Measurements from ENCODE around the gene CFAP61. TPM values are rescaled to one million over a fixed set of nuclear protein-coding genes. Genes with fewer than 3 reads are reported as not detected.
"Not testable (repeated sequence)": the region's sequence is repeated elsewhere in the genome, so short reads cannot be mapped to it uniquely, and the experiment has no call there.

CFAP61 gene
- total and polyA plus RNA-seq, 9 of the 15 experiments (the other 6 are each of a cell fraction or from before 2014, with no cell fraction given) = 0.11 TPM; not detected in 8

- H3K9me3 ChIP-seq (replicated peaks; ENCODE audit: control insufficient read depth, insufficient read depth, low read depth, low read length); H3K9me1 ChIP-seq (ENCODE audit: control insufficient read depth, insufficient read depth, low read length); DNase-seq (ENCODE audit: extremely low read depth in 1 of 4, low spot score in 3 of 4); H3K4me2 ChIP-seq (ENCODE audit: insufficient read depth, low read length); H2AFZ ChIP-seq (ENCODE audit: low read depth, low read length); H3K79me2 ChIP-seq (ENCODE audit: control insufficient read depth, insufficient read depth, low read length); intact Hi-C loops (cut with micrococcal nuclease); ATAC-seq; FAIRE-seq; in situ Hi-C loops (cut with MboI); H3K27ac ChIP-seq (ENCODE audit: extremely low read depth, low read depth, low read length); BruUV-seq (replicated peaks); CTCF ChIA-PET (ENCODE audit: low intra/inter-chr PET ratio); POLR2A ChIA-PET; H3K9ac ChIP-seq (ENCODE audit: insufficient read depth in 1 of 2, low read depth in 2 of 2, low read length in 2 of 2); H3K36me3 ChIP-seq (ENCODE audit: control insufficient read depth, insufficient read depth, low read length); H3K27me3 ChIP-seq (ENCODE audit: control insufficient read depth in 2 of 2, insufficient read depth in 2 of 2, low read length in 2 of 2); H4K20me1 ChIP-seq (replicated peaks; ENCODE audit: control insufficient read depth, insufficient read depth, low read length); H3K4me3 ChIP-seq; H3K4me1 ChIP-seq (replicated peaks in 1 of 2; ENCODE audit: control insufficient read depth in 2 of 2, insufficient read depth in 2 of 2, low read length in 2 of 2): not testable (repeated sequence)
- 0% methylated on average over 1 of the region's 1 CpG for WGBS (ENCODE audit: insufficient coverage, low coverage, missing lambda C conversion rate)
These were observed 192.1 kb downstream of the CFAP61 start for GRCh38 chr20:20244384-20244783.

- no peaks in the 10 kb centered on the region for H3K79me2 ChIP-seq (ENCODE audit: control insufficient read depth, insufficient read depth, low read length)
- peaks cover 0 to 6% of the 10 kb centered on the region in 2 experiments; a peak in 1 of 5 replicates for H3K27me3 ChIP-seq (ENCODE audit: control insufficient read depth in 2 of 2, insufficient read depth in 2 of 2, low read length in 2 of 2)
- no peak for TF ChIP-seq ZNF518B (CRISPR knock-in tag; IDR thresholded peaks at IDR 0.05)
- TF ChIP-seq FOXM1 (IDR thresholded peaks at IDR 0.05; ENCODE audit: low read depth) = no peak
- TF ChIP-seq FOXM1 (CRISPR knock-in tag; IDR thresholded peaks at IDR 0.05; ENCODE audit: low read depth) = no peak
- TF ChIP-seq TCF7 (IDR thresholded peaks at IDR 0.05; ENCODE audit: borderline replicate concordance) = no peak
- no peak for TF ChIP-seq MED1 (CRISPR knock-in tag; IDR thresholded peaks at IDR 0.05; ENCODE audit: borderline replicate concordance)
- no peak for TF ChIP-seq ZNF644 (tag; IDR thresholded peaks at IDR 0.05; ENCODE audit: low read depth)
- no peak for TF ChIP-seq KAT7 (CRISPR knock-in tag; IDR thresholded peaks at IDR 0.05; ENCODE audit: borderline replicate concordance)
- TF ChIP-seq TCF7L2 (IDR thresholded peaks at IDR 0.05; ENCODE audit: low read depth, low read length) = no peak
- TF ChIP-seq MBD1 (CRISPR knock-in tag; IDR thresholded peaks at IDR 0.05) = no peak
- TF ChIP-seq ZNF717 (CRISPR knock-in tag; IDR thresholded peaks at IDR 0.05) = no peak
- no peak for TF ChIP-seq EGR1 (conservative IDR thresholded peaks at IDR 0.05)
- no peaks in the 10 kb centered on the region for H3K9me1 ChIP-seq (ENCODE audit: control insufficient read depth, insufficient read depth, low read length)
- H3K27ac ChIP-seq (ENCODE audit: extremely low read depth, low read depth, low read length) = no peak overlapping the region
- ATAC-seq = no peak
- CTCF ChIA-PET (ENCODE audit: low intra/inter-chr PET ratio) = no interaction called here
- BruUV-seq (replicated peaks) = no TSS peak
- no peak overlapping the region for H3K4me2 ChIP-seq (ENCODE audit: insufficient read depth, low read length)
- no peak for FAIRE-seq
- H3K4me3 ChIP-seq = no peak overlapping the region
- H3K9ac ChIP-seq (ENCODE audit: insufficient read depth in 1 of 2, low read depth in 2 of 2, low read length in 2 of 2) = no peak overlapping the region
- in situ Hi-C loops (cut with MboI) = no loop called here
- POLR2A ChIA-PET = no interaction called here
- no peak overlapping the region for H2AFZ ChIP-seq (ENCODE audit: low read depth, low read length)
- DNase-seq (ENCODE audit: extremely low read depth in 1 of 4, low spot score in 3 of 4) = no peak
- WGBS (ENCODE audit: insufficient coverage, low coverage, missing lambda C conversion rate) = 2% methylated on average over 13 of the region's 15 CpGs
- intact Hi-C loops (cut with micrococcal nuclease) = no loop called here
- no peaks in the 10 kb centered on the region for H3K9me3 ChIP-seq (replicated peaks; ENCODE audit: control insufficient read depth, insufficient read depth, low read depth, low read length)
- no peaks in the 10 kb centered on the region for H3K36me3 ChIP-seq (ENCODE audit: control insufficient read depth, insufficient read depth, low read length)
- H4K20me1 ChIP-seq (replicated peaks; ENCODE audit: control insufficient read depth, insufficient read depth, low read length) = no peaks in the 10 kb centered on the region
- H3K4me1 ChIP-seq (replicated peaks in 1 of 2; ENCODE audit: control insufficient read depth in 2 of 2, insufficient read depth in 2 of 2, low read length in 2 of 2) = no peaks in the 10 kb centered on the region
These were observed 194.8 kb downstream of the CFAP61 start for GRCh38 chr20:20246996-20247633.
